Nephron progenitor cell (in vitro differentiated cells): ENCODE data around the gene MTMR11.
"Not testable (repeated sequence)": the region's sequence is repeated elsewhere in the genome, so short reads cannot be mapped to it uniquely, and the experiment has no call there.

ENCODE experiments used
- DNase-seq: peaks from one replicate; pipeline ENCODE4 v3.0.0; 2021
- H3K27ac Mint-ChIP-seq: 2 replicates; pipeline ENCODE4 v1.8.0; 2021; ENCODE audit warnings: mild to moderate bottlenecking, moderate library complexity, mixed read lengths
- H3K27me3 Mint-ChIP-seq: 2 replicates; pipeline ENCODE4 v1.8.0; 2021; ENCODE audit warnings: mild to moderate bottlenecking, low read depth, mixed read lengths; ENCODE audit not compliant: poor library complexity
- H3K36me3 Mint-ChIP-seq: 2 replicates; pipeline ENCODE4 v1.8.0; 2021; ENCODE audit warnings: low read depth, mixed read lengths
- H3K4me1 Mint-ChIP-seq: 2 replicates; pipeline ENCODE4 v1.8.0; 2021; ENCODE audit warnings: mixed read lengths
- H3K4me3 Mint-ChIP-seq: 2 replicates; pipeline ENCODE4 v1.8.0; 2021; ENCODE audit warnings: mild to moderate bottlenecking, moderate library complexity, mixed read lengths
- H3K9me3 Mint-ChIP-seq: 2 replicates; pipeline ENCODE4 v1.8.0; 2021; ENCODE audit warnings: mild to moderate bottlenecking, moderate library complexity, mixed read lengths
- TF ChIP-seq, protein P1 (sequence below): fragments of 200-600 bp; sonication (generic); IDR thresholded peaks from 2 replicates; pipeline ENCODE4 v1.5.0; 2021; ENCODE audit warnings: antibody characterized with exemption

The MTMR11 gene

DNA sequence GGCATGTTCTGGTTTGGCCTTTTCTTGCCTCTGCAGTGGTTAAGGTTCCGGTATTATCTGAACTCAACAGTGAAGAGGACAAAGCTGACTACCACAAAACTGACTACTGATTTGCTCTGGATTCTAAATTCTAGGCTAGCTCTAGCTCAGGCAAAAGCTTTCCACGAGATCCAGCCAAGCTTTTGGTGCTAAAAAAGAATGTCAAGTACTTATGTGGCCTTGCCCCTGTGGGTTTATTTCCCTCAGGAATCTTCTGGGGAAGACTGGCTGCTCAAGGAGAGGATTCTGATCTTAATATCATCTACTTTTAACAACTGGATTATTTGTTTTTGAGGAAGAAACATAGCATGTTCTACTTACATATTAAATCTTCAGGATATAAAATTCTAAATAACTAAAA is 26.1 kb upstream of the MTMR11 start:
- DNase-seq = no peak
- Mint-ChIP-seq H3K36me3 (peaks cover 75% of the 10 kb centered on the region), H3K9me3 (peaks cover 27% of the 10 kb centered on the region), H3K27ac (peak overlapping the region; percentile 43), H3K4me1 (no peaks in the 10 kb centered on the region), H3K27me3 (no peaks in the 10 kb centered on the region), H3K4me3 (no peak overlapping the region)
- TF ChIP-seq, protein P1, sequence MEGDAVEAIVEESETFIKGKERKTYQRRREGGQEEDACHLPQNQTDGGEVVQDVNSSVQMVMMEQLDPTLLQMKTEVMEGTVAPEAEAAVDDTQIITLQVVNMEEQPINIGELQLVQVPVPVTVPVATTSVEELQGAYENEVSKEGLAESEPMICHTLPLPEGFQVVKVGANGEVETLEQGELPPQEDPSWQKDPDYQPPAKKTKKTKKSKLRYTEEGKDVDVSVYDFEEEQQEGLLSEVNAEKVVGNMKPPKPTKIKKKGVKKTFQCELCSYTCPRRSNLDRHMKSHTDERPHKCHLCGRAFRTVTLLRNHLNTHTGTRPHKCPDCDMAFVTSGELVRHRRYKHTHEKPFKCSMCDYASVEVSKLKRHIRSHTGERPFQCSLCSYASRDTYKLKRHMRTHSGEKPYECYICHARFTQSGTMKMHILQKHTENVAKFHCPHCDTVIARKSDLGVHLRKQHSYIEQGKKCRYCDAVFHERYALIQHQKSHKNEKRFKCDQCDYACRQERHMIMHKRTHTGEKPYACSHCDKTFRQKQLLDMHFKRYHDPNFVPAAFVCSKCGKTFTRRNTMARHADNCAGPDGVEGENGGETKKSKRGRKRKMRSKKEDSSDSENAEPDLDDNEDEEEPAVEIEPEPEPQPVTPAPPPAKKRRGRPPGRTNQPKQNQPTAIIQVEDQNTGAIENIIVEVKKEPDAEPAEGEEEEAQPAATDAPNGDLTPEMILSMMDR = no peak

DNA sequence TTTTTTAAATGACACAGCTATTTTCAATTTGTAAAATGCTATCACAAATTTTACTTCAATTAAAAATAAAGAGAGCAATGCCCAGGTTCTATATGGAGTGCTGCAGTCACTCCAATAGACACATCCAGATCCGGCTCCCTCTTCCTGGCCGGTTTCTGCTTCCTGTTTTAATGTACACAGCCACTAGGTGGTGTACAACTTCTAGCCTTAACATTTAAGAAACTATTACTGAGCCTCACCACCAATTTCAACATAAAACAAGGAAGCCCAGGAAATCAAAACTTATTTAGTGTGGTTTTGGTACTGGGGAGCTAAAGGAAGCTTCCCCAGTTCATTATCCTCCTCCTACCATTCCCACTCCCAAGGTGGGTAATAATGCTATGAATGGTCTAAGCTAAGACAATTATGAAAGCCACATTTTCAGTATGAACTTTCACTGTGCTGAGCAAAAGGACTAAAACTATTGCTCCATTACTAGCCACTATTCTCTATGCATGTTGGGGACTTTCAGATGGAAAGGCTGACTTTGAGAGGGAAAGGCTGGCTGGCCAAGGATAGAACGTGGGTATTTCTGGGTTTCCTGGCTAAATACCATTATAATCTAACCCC is 25.5 kb upstream of the MTMR11 start:
- H3K4me3 Mint-ChIP-seq = no peak overlapping the region
- H3K4me1 Mint-ChIP-seq = no peaks in the 10 kb centered on the region
- peaks cover 33% of the 10 kb centered on the region for H3K9me3 Mint-ChIP-seq
- DNase-seq = peak; percentile 44
- peaks cover 3% of the 10 kb centered on the region for H3K27me3 Mint-ChIP-seq
- H3K27ac Mint-ChIP-seq = peak overlapping the region; percentile 34
- TF ChIP-seq, protein P1 = peak; percentile 71
- H3K36me3 Mint-ChIP-seq = peaks cover 76% of the 10 kb centered on the region

DNA sequence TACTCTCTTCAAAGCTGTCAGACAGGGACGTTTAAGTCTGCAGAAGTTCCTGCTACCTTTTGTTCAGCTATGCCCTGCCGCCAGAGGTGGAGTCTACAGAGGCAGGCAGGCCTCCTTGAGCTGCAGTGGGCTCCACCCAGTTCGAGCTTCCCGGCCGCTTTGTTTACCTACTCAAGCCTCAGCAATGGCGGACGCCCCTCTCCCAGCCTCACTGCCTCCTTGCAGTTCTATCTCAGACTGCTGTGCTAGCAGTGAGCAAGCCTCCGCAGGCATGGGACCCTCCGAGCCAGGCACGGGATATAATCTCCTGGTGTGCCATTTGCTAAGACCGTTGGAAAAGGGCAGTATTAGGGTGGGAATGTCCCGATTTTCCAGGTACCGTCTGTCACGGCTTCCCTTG is 20.9 kb upstream of the MTMR11 start:
- DNase-seq, H3K27ac Mint-ChIP-seq, H3K27me3 Mint-ChIP-seq, H3K4me3 Mint-ChIP-seq, H3K4me1 Mint-ChIP-seq: not testable (repeated sequence)
- H3K9me3 Mint-ChIP-seq = peaks cover 75% of the 10 kb centered on the region
- H3K36me3 Mint-ChIP-seq = peaks cover 95% of the 10 kb centered on the region

DNA sequence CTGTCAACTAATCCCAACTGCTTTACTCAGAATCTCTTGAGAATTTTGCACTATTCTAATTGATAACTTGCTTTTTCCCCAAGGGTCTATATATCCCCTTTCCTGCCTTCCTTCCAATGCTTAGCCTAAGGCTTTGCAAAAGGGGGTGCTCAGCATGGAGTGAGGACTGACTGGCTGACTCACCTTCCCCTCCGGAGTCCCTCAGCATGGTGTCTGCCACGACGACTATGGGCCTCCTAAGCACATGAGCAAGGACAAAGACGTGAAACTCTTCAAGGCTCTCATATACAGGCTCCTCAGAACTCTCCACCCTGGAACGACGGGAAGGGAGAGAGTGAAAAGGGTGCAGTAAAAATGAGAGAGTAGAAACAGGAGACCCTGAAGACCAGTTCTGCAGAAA is 13.2 kb upstream of the MTMR11 start:
- Mint-ChIP-seq H3K27ac (peak overlapping the region; percentile 36), H3K27me3 (no peaks in the 10 kb centered on the region), H3K9me3 (peaks cover 20% of the 10 kb centered on the region), H3K4me1 (no peaks in the 10 kb centered on the region), H3K36me3 (peaks cover 86% of the 10 kb centered on the region), H3K4me3 (no peak overlapping the region)
- DNase-seq = no peak
- TF ChIP-seq, protein P1 = no peak

DNA sequence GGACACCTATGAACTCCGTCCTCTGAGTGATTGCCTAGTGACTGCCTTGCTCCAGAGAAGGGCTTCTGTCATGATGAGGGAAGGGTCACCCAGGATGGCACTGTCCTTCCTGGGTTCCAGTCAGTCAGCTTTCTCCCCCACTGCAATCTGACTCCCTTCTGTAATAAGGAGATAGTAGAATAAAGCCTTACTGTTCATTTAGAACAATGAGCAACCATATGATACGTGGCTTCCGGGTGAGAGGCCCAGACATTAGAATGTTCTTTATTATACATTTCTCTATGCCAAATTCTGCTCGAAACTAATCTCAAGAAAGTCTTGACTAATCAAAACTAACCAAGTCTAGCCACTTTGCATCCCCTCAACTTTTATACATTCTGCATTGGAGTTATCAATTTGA is 8.5 kb upstream of the MTMR11 start:
- Mint-ChIP-seq H3K27ac (peak overlapping the region; percentile 75), H3K4me1 (peaks cover 34% of the 10 kb centered on the region), H3K9me3 (no peaks in the 10 kb centered on the region), H3K27me3 (no peaks in the 10 kb centered on the region), H3K4me3 (no peak overlapping the region), H3K36me3 (peaks cover 53% of the 10 kb centered on the region)
- TF ChIP-seq, protein P1 = no peak
- DNase-seq = no peak

DNA sequence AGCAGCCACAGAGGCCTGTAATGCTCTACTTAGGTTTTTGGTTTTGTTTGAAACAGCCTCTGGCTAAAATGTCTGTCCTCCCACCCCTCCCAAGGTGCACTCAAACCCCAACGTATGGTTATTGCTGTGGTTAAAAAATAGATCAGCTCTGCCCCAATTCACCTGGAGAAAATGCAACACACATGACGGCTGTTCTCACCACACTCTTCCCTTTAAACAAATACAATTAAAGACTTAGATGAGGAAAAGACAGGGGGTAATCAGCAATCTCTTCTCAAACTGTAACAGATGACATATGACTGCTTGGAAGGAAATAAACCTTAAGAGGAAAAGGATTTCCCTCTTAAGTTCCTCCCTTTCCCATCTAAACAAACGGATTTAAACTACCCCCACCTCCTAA is 6.2 kb upstream of the MTMR11 start:
- H3K27ac Mint-ChIP-seq = peak overlapping the region; percentile 40
- TF ChIP-seq, protein P1 = no peak

More for the DNA sequence above, 6.2 kb upstream of the MTMR11 start:
- no peak for DNase-seq
- Mint-ChIP-seq H3K27me3 (no peaks in the 10 kb centered on the region), H3K36me3 (peaks cover 30% of the 10 kb centered on the region), H3K4me1 (peaks cover 52% of the 10 kb centered on the region), H3K4me3 (no peak overlapping the region), H3K9me3 (no peaks in the 10 kb centered on the region)
